Uterus (tissue), 2 donors: ENCODE results near the gene USP11.

ENCODE experiments used
- CTCF ChIP-seq, 4 experiments: fragments of 200-600 bp in 2 of 4; fragments of 450-650 bp in 2 of 4; sonication (generic) in 2 of 4; IDR thresholded peaks; one replicate each; pipeline ENCODE4 v1.5.1; 2016 to 2019; ENCODE audit warnings: antibody characterized with exemption in 4 of 4, mild to moderate bottlenecking in 2 of 4, moderate library complexity in 1 of 4
- POLR2A ChIP-seq, 2 donors: fragments of 450-650 bp; IDR thresholded peaks; one replicate each; pipeline ENCODE4 v1.6.1; 2016; ENCODE audit warnings: antibody characterized with exemption in 2 of 2, mild to moderate bottlenecking in 1 of 2, moderate library complexity in 1 of 2

- TF ChIP-seq CTCF (IDR thresholded peaks at IDR 0.05) (no peak), POLR2A (IDR thresholded peaks at IDR 0.05) (no peak)
These were observed 29.9 kb upstream of the USP11 start for GRCh38 chrX:47202877-47203276.
